Smooth muscle cell (in vitro differentiated cells): ENCODE measurements around the gene OBSL1. TPM values are rescaled to one million over a fixed set of nuclear protein-coding genes. Genes with fewer than 3 reads are reported as not detected.
A peak's percentile ranks its signal among the peaks of the same experiment; 100 is the strongest.

ENCODE experiments used
- DNase-seq: peaks from one replicate; lab custom pipeline; 2025; ENCODE audit not compliant: unreplicated experiment; lab: John Stamatoyannopoulos, UW
- H2AFZ ChIP-seq: fragments of 200-600 bp; sonication (generic); 2 replicates; pipeline ENCODE4 v1.6.0; 2016; ENCODE audit warnings: antibody characterized with exemption, low read depth, mild to moderate bottlenecking
- H3F3A ChIP-seq: fragments of 200-600 bp; sonication (generic); 2 replicates; pipeline ENCODE4 v1.6.0; 2017; ENCODE audit warnings: antibody characterized with exemption, low read depth
- H3K27ac ChIP-seq: fragments of 200-600 bp; sonication (generic); 2 replicates; pipeline ENCODE4 v1.5.1; 2016; ENCODE audit warnings: low read depth, mild to moderate bottlenecking
- H3K27me3 ChIP-seq: fragments of 200-600 bp; sonication (generic); 2 replicates; pipeline ENCODE4 v1.6.1; 2016; ENCODE audit warnings: low read depth, mild to moderate bottlenecking
- H3K36me3 ChIP-seq: fragments of 200-600 bp; sonication (generic); 2 replicates; pipeline ENCODE4 v1.5.1; 2016; ENCODE audit warnings: low read depth
- H3K4me1 ChIP-seq: fragments of 200-600 bp; sonication (generic); 2 replicates; pipeline ENCODE4 v1.5.1; 2016; ENCODE audit warnings: low read depth
- H3K4me2 ChIP-seq: fragments of 200-600 bp; sonication (generic); 2 replicates; pipeline ENCODE4 v1.6.0; 2016; ENCODE audit warnings: mild to moderate bottlenecking
- H3K4me3 ChIP-seq: fragments of 200-600 bp; sonication (generic); 2 replicates; pipeline ENCODE4 v1.5.1; 2016; ENCODE audit warnings: mild to moderate bottlenecking
- H3K79me2 ChIP-seq: fragments of 200-600 bp; sonication (generic); 2 replicates; pipeline ENCODE4 v1.6.0; 2016; ENCODE audit warnings: low read depth, mild to moderate bottlenecking
- H3K9ac ChIP-seq: fragments of 200-600 bp; sonication (generic); 2 replicates; pipeline ENCODE4 v1.6.0; 2016; ENCODE audit warnings: low read depth
- H3K9me3 ChIP-seq: fragments of 200-600 bp; sonication (generic); replicated peaks from 2 replicates; pipeline ENCODE4 v1.5.1; 2016; ENCODE audit warnings: low read depth
- H4K20me1 ChIP-seq: fragments of 200-600 bp; sonication (generic); 2 replicates; pipeline ENCODE4 v1.6.0; 2016; ENCODE audit warnings: low read depth
- CTCF ChIP-seq: fragments of 200-600 bp; sonication (generic); IDR thresholded peaks from 2 replicates; pipeline ENCODE4 v1.5.1; 2017; ENCODE audit warnings: borderline replicate concordance, mild to moderate bottlenecking, antibody characterized with exemption; ENCODE audit not compliant: insufficient read depth, poor library complexity, severe bottlenecking
- WGBS: methylation state at CpG from one replicate; pipeline ENCODE4 v1.1.7; 2016; ENCODE audit warnings: low lambda C conversion rate; 5-methylcytosine and 5-hydroxymethylcytosine counted together
- polyA plus RNA-seq: library from polyadenylated mRNA; unstranded; fragments of >200 nt; fragmentation: Nextera tagmentation; extraction: Ambion mirVana; gene quantifications from 2 replicates; pipeline ENCODE4 v1.2.1, GENCODE V29; 2016
- total RNA-seq: library from RNA; depleted of rRNA; stranded (reverse); fragments of >200 nt; gene quantifications from 2 replicates; pipeline ENCODE4 v1.2.3, GENCODE V29; 2014

The OBSL1 gene
- total and polyA plus RNA-seq, 2 experiments from 2014 or later = 51.1 to 71.9 TPM

GRCh38 chr2:219510512-219511135, 60.7 kb downstream of the OBSL1 start:
- no peak for TF ChIP-seq CTCF
- no peaks in the 10 kb centered on the region for H3K9me3 ChIP-seq

GRCh38 chr2:219509780-219510511, 61.4 kb downstream of the OBSL1 start:
- DNase-seq = peak; percentile 45
- Histone ChIP-seq H2AFZ (no peak overlapping the region), H3K27ac (no peak overlapping the region), H3K27me3 (peaks cover 15% of the 10 kb centered on the region), H3K4me3 (peak overlapping the region; percentile 43), H3K79me2 (no peaks in the 10 kb centered on the region), H3K4me2 (peak overlapping the region; percentile 76), H3F3A (no peaks in the 10 kb centered on the region), H3K4me1 (peaks cover 60% of the 10 kb centered on the region), H3K9ac (no peak overlapping the region), H4K20me1 (peaks cover 14% of the 10 kb centered on the region), H3K36me3 (no peaks in the 10 kb centered on the region), H3K9me3 (no peaks in the 10 kb centered on the region)
- TF ChIP-seq CTCF = peak; percentile 59
- WGBS = 3% methylated on average over 23 of the region's 26 CpGs

More at GRCh38 chr2:219510512-219511135, 60.7 kb downstream of the OBSL1 start:
- no peak overlapping the region for H3K27ac ChIP-seq
- no peaks in the 10 kb centered on the region for H3K36me3 ChIP-seq
- H3K4me3 ChIP-seq = peak overlapping the region; percentile 43
- H3K27me3 ChIP-seq = peaks cover 21% of the 10 kb centered on the region
- H3K9ac ChIP-seq = no peak overlapping the region
- H3K4me2 ChIP-seq = peak overlapping the region; percentile 76
- no peak overlapping the region for H2AFZ ChIP-seq
- no peak for DNase-seq
- 31% methylated on average over 12 of the region's 22 CpGs for WGBS
- no peaks in the 10 kb centered on the region for H3F3A ChIP-seq
- H4K20me1 ChIP-seq = peaks cover 12% of the 10 kb centered on the region
- no peaks in the 10 kb centered on the region for H3K79me2 ChIP-seq
- H3K4me1 ChIP-seq = peaks cover 60% of the 10 kb centered on the region

- WGBS = 27% methylated on average over 6 of the region's 14 CpGs
- no peak overlapping the region for H3K9ac ChIP-seq
Observed at GRCh38 chr2:219508971-219509779, 62.2 kb downstream of the OBSL1 start.

More at GRCh38 chr2:219508971-219509779, 62.2 kb downstream of the OBSL1 start:
- no peaks in the 10 kb centered on the region for H3K36me3 ChIP-seq
- no peaks in the 10 kb centered on the region for H3K9me3 ChIP-seq
- H3K27ac ChIP-seq = no peak overlapping the region
- no peak for DNase-seq
- H3K79me2 ChIP-seq = no peaks in the 10 kb centered on the region
- H3K27me3 ChIP-seq = peaks cover 11% of the 10 kb centered on the region
- H4K20me1 ChIP-seq = peaks cover 17% of the 10 kb centered on the region
- no peak for TF ChIP-seq CTCF
- H3K4me2 ChIP-seq = peak overlapping the region; percentile 76
- no peak overlapping the region for H3K4me3 ChIP-seq
- no peak overlapping the region for H2AFZ ChIP-seq
- H3F3A ChIP-seq = no peaks in the 10 kb centered on the region
- H3K4me1 ChIP-seq = peaks cover 60% of the 10 kb centered on the region
